Stimulated activated CD8-positive, alpha-beta memory T cell treated with anti-CD3 and anti-CD28 coated beads, Interleukin-12 subunit alpha, Interleukin-12 subunit beta, amount 100 ng/mL, for 4 hours (primary cell): ENCODE results near the gene TOPBP1.
"Not testable (repeated sequence)": the region's sequence is repeated elsewhere in the genome, so short reads cannot be mapped to it uniquely, and the experiment has no call there.

Experiments
- DNase-seq: peaks from one replicate; pipeline ENCODE4 v3.0.0-alpha.2; 2020; ENCODE audit warnings: low read depth

TOPBP1 gene

DNA sequence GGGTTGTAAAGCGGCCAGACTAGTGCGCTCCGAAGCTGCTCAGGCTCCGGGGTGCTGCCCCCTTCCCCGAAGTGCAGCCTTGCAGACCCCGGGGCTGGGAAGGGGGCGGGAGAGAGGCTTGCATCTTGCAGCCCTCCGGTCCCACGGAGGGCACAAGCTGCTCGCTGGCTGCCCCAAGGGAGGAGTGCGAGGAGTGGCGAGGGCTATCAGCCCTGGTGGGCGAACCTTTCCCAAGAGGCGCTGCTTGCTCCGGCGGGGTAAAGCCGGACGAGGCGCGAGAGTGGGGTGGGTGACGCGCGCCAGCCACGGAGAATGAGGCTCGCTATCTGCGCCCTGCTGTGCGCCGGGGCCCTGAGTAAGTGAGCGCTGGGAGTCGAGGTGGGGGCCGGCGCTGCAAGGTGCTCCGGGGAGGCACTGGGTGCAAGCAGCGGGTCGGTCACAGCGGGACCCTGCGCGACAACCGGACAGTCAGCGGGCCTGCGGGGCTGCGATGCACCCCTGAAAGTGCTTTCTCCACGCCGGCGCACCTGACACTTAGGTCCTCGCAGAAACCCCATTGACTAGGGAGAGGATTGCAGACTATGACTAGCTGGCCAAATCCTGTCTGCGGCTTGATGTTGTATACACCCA is 12.7 kb upstream of the TOPBP1 start:
- no peak for DNase-seq

DNA sequence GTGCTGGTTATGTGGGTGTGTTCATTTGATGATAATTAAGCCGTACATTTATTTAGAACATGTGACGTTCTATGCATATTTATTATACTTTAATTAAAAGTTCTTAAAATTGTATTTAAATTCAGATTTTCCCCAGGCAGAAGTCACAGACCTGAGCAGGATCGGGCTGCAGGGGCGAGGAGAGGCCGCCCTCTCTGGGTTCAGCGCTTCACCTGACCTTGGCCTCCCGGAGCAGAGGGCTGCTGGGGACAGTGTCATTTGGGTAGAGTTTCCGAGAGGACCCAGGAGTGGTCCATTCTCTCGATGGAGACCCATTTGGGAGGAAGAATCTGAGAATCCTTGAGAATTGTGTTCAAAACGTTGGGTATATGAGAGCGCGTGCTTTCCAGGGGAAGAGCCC is 12.0 kb upstream of the TOPBP1 start:
- no peak for DNase-seq

- no peak for DNase-seq
Measured at GRCh38 chr3:133672461-133672860, 10.7 kb upstream of the TOPBP1 start.

DNA sequence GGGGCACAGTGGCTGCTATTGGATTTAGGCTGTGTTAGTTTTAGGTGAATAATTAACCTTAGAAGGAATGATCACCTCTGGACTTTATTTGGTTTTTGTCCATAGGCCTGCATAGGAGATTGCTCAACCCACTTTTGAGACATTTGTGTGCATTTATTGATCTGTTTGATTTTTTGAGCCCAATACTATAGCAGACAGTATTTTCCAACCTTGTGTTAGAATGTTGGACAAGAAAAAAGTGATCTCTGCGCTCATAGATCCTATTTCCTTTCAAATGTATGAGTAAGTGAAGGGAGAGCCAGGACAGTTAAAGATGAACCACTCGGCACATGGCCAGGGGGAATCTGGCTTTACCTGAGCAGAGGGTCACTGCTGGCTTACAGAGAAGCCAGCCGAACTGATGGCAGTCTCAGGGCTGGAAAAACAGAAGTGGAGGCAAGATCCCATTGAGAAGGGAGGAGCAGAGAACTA is 8.8 kb upstream of the TOPBP1 start:
- no peak for DNase-seq

GRCh38 chr3:133669949-133670524 is 8.3 kb upstream of the TOPBP1 start:
- DNase-seq, result no peak

DNA sequence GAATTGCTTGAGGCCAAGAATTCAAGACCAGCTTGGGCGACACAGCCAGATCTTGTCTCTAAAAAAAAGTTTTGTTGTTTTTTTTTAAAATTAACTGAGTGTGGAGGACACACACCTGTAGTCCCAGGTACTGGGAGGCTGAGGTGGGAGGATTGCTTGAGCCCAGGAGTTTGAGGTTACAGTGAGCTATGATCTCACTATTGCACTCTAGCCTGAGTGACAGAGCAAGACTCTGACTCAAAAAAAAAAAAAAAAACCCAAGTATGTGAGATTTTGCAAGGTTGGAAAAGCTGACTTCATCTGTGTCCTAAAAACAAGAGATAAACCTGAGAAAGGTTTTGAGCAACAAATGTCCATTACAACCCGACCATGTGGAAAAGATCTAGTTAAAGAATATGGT is 5.4 kb upstream of the TOPBP1 start:
- no peak for DNase-seq

GRCh38 chr3:133665188-133665587 is 3.4 kb upstream of the TOPBP1 start:
- DNase-seq, result not testable (repeated sequence)

DNA sequence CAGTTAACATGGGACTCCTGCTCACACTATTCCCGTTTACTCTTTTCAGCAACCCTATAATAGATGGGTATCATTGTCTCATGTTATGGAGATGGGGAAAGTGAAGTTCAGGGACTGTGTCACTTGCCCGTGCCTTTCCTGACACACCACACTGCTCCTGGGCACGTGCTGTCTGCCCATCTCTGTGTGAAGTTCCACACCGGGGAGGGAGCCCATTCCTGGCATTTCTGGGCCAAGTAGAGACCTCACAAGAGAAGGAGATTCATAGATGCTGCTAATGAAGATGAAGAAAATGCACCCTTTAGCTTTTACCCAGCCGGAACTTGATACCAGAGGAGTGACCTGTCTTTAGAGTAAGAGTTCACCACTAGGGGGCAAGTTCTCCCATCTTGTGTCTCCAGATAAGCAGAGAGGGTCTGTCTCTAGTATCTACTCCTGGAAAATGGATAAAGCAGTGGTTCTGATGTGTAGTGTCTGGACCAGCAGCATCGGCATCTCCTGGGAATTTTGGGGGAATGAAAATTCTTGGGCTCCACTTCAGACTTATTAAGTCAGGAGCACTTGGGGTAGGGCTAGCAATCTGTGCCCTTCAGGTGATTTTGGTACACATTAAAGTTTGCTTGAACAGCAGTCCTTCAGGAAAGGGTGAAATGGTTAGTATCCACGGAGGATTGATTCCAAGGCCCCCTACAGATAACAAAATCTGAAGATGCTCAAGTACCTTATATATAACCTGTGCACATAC is 2.0 kb upstream of the TOPBP1 start:
- no peak for DNase-seq

DNA sequence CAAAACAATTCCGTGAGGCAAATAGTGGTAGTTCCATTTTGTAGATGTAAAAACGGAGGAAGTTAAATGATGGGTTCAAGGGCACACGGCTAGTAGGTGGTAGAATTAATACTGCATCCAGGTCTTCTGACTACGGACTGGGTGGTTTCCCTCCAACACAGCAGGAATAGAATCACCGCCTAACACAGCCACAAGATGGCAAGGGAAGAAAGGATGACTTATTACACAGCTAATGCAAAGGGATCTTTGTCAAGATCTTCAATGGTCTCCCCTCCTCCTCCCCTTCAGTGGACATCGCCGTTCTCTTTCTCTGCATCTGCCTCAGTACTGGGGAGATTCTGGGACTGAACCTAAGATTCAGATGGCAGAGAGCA is 524 bp upstream of the TOPBP1 start:
- DNase-seq, result no peak

- DNase-seq, result no peak
Measured at GRCh38 chr3:133659806-133660205, 1.9 kb downstream of the TOPBP1 start.

DNA sequence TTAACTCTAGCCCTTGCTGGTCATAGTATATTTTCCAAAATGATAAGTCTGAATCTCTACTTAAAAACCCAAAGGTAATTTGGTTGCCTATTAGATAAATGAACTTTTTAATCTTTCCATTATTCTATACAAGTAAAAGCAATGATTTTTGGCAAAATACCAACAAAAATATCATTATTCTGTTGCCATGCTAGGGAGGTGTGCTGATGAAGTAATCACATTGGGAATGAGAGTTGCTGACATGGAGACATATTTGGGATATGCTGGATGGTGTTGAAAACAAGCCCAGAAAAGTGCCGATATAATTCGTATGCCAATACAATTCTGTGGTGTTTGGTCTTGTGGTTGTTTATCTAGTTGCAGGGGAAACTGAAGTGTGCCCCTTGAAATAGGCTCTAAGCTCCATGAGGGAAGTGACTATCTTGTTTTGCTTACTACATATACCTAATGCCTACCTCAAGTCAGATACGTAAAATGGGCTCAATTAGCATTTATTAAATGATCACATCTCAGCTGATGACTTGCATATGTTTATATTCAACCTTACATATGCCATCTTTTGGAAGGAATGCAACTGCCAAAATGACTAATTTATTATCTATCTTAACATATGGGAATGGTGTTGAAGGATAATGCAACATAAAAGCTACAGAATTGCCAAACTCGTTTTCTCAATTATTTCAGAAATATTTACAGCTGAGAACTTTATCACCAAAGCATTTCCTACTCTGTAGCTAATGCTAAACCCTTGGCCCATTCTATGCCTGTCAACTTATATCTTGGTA is 5.8 kb downstream of the TOPBP1 start:
- DNase-seq, result no peak

DNA sequence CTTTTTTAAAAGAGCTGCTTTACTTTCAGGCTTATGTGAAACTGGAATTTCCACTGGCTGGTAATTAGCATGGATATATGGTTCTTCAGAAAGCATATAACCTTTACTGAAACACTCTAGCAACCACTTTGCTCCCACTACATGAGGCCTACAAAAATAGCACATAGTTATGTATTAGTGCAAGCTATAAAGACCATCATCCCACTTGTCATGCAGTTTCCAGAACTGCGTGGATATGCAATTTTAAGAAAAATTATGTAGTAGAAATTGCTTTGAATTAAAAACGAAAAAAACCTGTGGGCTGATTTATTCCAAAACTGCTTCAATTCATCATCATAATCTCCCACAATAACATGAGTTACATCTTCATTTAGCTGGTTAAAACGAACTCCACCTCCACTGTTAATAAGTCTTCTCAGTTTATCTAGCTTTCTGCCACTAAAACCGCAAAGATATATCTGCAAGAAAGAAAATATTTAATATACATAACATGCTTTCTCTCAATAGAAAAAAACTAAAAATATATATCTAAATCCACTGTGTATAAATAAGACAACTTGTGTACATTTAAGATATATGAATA is 12.2 kb downstream of the TOPBP1 start:
- no peak for DNase-seq

DNA sequence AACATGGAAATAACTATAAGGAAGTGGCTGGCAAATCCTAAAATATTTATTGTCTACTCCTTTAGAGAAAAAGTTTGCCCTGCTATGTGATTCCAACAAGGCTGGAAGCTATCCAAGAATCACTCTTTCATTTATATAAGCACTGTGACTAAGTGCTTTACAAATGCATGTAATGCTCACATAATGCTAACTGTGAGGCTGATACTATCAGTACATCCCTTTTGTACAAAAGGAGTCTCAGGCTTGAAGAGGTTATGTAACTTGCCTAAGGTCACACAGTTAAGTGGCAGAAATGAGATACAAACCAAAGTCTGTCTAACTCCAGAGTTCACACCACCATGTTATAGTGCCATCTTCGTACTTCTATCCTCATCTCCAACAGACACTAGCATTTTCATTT is 17.0 kb downstream of the TOPBP1 start:
- no peak for DNase-seq

DNA sequence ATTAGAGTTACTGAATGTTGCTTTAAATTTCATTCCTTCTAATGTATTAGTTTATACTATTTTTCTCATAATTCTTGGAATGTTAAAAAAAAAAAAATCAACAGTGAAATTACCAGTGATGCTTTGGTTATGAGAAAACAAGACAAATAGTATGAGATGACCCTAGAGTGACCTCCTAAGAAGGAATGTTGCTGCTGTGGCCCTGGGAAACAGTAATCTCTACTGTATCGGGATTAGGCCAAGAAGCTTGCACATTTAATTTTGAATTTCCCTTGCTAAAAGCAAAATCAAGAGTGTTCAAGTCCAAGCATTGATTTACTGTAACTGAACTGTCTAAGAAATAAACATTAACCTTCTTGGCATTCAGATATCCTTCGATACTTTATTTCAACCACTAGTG is 18.1 kb downstream of the TOPBP1 start:
- no peak for DNase-seq

- no peak for DNase-seq
Measured at GRCh38 chr3:133641254-133641653, 20.5 kb downstream of the TOPBP1 start.

DNA sequence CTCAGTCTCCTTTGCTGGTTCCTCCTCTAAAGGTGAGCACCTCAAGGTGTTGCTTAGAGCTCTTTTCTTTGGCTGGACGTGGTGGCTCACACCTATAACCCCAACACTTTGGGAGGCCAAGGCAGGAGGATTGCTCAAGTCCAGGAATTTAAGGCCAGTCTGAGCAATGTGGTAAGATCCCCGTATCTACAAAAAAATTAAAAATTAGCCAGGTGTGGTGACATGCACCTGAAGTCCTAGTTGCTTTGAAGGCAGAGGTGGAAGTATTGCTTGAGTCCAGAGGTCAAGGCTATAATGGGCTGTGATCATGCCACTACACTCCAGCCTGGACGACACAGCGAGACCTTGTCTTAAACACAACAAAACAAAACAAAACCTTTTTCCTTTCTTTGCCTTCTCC is 28.3 kb downstream of the TOPBP1 start:
- no peak for DNase-seq

GRCh38 chr3:133629146-133629545 is 32.6 kb downstream of the TOPBP1 start:
- DNase-seq, result no peak

DNA sequence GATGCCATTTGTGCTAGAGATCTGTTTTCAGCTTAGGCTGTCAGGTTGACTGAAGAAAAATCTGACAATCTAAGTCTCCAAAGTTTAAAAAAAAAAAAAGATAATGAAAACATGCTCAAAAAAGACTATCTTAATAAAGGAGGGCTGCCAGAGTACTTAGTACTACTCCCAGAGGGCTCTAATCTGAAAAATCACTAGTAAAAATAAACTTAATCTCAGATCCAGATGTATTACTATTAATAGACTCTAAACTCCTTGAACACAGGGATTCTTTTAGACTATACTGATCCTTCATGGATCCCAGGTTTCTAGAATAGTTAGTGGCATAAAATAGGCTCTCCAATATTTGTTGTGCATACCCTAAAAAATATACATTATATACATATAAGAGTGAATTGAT is 34.0 kb downstream of the TOPBP1 start:
- DNase-seq, result no peak

DNA sequence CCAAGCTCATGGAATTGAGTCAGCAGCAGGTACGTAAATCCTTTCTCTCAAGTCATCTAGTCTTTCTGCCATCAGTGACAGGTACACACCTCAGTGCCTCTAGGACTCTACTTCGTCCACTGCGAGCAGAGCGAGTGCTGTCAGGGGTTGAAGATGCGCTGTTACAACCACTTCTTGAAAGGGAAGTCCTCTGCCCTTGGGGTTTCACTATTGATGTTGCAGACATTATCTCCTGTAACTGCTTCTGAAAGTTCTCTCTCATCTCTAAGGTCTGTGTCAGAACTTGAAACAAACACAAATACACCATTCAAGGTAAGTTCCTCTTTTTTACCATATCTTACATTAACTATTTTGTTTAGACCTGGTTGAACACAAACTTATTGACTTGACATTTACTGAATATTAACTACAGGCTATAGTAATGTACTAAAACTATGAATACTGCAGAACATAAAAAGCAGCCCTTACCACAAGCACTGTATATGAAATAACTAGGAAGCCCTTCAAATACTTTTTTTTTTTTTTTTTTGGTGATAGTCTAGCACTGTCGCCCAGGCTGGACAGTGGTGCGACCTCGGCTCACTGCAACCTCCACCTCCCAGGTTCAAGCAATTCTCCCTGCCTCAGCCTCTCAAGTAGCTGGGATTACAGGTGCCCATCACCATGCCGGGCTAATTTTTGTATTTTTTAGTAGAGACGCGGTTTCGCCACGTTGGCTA is 41.5 kb downstream of the TOPBP1 start:
- DNase-seq, result no peak

GRCh38 chr3:133611534-133611933 is 50.2 kb downstream of the TOPBP1 start:
- no peak for DNase-seq

- no peak for DNase-seq
Measured at GRCh38 chr3:133610031-133610430, 51.7 kb downstream of the TOPBP1 start.

- no peak for DNase-seq
Measured at GRCh38 chr3:133608388-133608787, 53.4 kb downstream of the TOPBP1 start.
